GM18951 (cell line): ENCODE data around the gene ASS1.
"Not testable (repeated sequence)": the region's sequence is repeated elsewhere in the genome, so short reads cannot be mapped to it uniquely, and the experiment has no call there.

ENCODE experiments used
- POLR2A ChIP-seq: IDR thresholded peaks from 4 replicates; pipeline ENCODE4 v1.6.1; 2011; ENCODE audit warnings: mild to moderate bottlenecking; ENCODE audit not compliant: insufficient read length, insufficient read depth; ENCODE audit errors: extremely low read depth
- in situ Hi-C: fragments of 300-500 bp; cut with MboI; formaldehyde crosslinking; loops from one replicate; pipeline ENCODE4 v1.12.0; 2022; ENCODE audit warnings: low sequenced_read_pairs, mixed read lengths, inconsistent platforms; ENCODE audit not compliant: unreplicated experiment

The ASS1 gene

DNA sequence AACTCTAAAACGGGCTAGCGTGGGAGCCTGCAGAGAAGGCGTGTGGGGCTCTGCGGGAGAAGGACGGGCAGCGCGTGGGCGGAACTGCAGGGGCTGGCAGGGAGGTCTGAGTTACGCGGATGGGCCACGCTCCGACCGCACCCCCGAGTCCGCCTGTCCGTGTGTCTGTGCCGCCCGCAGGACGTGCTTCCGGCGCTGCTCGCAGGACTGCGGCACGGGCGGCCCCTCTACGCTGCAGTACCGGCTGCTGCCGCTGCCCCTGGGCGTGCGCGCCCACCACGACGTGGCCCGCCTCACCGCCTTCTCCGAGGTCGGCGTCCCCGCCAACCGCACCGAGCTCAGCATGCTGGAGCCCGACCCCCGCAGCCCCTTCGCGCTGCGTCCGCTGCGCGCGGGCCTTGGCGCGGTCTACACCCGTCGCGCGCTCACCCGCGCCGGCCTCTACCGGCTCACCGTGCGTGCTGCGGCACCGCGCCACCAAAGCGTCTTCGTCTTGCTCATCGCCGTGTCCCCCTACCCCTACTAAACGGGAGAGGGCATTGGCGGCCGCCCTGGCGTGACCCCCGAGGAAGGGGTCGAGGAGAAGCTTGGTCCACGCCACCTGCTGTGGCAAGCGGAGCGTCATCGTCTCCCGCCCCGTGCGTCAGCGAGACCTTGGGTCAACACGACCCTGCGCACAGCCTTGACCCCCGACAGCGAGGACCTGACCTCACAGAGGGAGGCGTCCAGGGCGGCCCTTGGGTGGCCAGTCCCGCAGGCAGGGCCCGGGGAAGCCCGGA is 11.4 kb upstream of the ASS1 start:
- TF ChIP-seq POLR2A, result no peak
- in situ Hi-C loops, result no loop called here

- no peak for TF ChIP-seq POLR2A
- in situ Hi-C loops, result no loop called here
These were observed 10.9 kb upstream of the ASS1 start for GRCh38 chr9:130433947-130434262.

DNA sequence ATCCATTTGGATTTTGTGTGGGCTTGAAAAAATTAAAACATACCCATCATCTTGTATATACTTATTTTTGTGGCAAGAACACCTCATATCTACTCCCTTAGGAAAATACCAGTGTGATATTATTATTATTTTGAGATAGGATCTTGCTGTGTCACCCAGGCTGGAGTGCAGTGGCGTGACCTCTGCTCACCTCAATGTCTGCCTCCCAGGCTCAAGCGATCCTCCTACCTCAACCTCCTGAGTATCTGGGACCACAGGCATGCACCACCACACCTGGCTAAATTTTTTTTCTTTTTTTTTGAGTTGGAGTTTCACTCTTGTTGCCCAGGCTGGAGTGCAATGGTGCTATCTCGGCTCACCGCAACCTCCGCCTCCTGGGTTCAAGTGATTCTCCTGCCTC is 10.1 kb upstream of the ASS1 start:
- in situ Hi-C loops, result not testable (repeated sequence)

- no peak for TF ChIP-seq POLR2A
- in situ Hi-C loops, result no loop called here
These were observed 7.6 kb upstream of the ASS1 start for GRCh38 chr9:130437011-130437789.

GRCh38 chr9:130438382-130438981 is 6.3 kb upstream of the ASS1 start:
- in situ Hi-C loops, result no loop called here
- TF ChIP-seq POLR2A, result no peak

- in situ Hi-C loops, result no loop called here
- TF ChIP-seq POLR2A, result no peak
These were observed 3.7 kb upstream of the ASS1 start for GRCh38 chr9:130441031-130441430.

GRCh38 chr9:130442746-130443455 is 1.9 kb upstream of the ASS1 start:
- in situ Hi-C loops, result no loop called here
- no peak for TF ChIP-seq POLR2A

GRCh38 chr9:130443456-130443801 is 1.3 kb upstream of the ASS1 start:
- no peak for TF ChIP-seq POLR2A
- in situ Hi-C loops, result no loop called here

DNA sequence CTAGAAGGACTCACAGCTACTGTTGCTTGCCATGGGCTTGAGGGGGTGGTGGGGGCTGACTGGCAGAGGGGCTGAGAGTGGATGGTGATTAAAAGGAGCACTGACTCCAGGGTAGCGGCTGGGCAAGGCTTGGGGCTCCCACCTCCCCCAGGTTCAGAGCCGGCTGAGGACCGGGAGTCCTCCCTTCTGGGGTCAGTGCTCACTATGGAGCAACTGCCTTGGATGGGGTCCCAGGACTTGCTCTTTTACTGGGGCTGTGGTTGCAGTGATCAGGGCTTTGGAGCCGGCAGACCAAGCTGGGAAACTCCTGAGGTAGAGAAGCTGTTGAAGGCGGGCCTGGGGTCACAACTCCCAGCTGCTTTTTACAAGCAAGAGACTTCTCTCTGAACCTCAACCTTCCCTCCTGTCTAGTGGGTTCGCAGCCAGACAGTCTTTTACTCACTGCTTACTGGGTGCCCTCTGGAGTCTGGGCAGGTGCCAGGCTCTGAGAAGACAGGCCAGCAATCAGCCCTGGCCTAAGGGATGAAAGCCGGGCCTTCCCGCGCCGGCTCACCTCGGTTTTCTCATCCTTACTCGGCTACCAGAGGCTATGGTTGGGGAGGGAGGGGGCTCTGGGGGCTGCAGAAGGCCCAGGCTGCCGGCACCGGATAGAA is 795 bp upstream of the ASS1 start:
- no peak for TF ChIP-seq POLR2A
- in situ Hi-C loops, result no loop called here

DNA sequence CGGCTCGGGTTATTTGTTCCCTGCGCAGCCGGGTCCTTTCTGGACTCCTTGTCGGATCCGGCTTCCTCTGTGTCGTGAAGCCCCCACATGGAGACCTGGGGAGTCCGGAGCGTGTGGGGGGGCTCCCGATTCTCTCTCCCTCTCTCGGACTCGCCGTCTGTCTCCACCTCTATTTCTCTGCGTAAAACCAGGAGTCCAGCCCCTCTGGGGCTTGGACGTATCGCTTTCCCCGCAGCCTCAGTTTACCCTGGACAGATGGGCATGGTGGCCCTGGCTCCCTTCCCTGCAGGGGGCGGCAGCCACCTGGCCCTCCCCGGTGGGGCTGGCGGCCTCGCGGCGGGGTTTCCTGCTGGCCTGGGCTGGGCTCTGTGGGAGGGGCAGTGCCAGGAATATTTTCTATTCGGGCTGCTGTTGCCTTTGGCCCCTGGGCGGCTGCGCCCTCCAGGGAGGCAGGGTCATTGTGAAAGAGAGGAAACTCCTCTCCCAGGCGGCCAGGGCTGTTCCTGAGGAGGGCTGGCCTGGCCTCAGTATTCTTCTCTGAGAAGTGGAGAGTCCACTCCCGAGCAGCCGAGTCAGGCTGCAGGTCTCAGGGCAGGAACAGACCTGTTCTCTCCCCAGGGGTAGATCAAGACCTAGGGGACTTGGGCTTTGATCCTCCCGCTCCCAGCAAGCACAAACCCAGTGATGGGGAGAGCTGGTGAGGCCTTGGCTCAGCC is 665 bp downstream of the ASS1 start:
- in situ Hi-C loops, result no loop called here

DNA sequence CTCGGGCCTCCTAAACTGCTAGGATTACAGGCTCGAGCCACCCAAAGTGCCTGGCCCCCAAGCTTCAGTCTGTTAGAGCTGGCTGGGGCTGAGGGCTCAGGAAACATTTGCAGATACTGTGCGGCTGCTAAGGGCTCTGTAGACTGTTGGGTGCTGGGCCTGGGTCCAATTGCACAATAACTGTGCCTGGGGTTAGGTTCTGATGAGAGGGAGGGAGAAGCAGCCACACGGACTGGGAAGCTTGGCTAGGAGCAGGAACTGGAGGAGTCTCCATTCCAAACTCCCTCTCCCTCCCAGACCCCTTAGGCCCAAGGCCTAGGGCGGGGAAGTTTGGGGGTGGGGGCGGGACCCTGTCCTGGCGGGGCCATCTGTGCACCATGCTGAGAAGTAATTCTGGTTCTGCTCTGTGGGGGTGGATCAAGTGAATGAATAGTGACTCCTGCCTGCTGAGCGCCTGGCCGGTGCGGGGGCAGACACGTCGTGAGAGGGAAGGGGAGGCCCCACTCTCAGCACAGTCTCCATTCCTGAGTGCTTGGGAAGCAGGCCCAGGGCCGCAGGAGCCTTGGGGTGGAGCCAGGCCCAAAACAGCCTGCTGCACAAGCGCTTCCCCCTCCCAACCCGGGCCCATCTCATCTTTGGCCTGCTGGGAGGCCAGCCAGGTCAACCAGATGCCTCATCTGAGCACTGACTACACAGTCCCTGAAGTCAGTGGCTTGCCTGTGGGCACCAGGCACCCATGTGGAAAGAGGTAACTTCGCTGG is 1.5 kb downstream of the ASS1 start:
- TF ChIP-seq POLR2A, result no peak
- in situ Hi-C loops, result no loop called here

More for the DNA sequence above, 665 bp downstream of the ASS1 start:
- TF ChIP-seq POLR2A, result no peak
